Liver (tissue), 3 donors: ENCODE results near the gene STAMBPL1.

Experiments
- ATF3 ChIP-seq: IDR thresholded peaks from 2 replicates; pipeline ENCODE4 v1.6.1; 2016; ENCODE audit warnings: antibody characterized with exemption
- CTCF ChIP-seq: fragments of 150-350 bp; IDR thresholded peaks from 2 replicates; pipeline ENCODE4 v1.5.1; 2017; ENCODE audit warnings: improper control_type of control experiment, low read depth, low read length; ENCODE audit not compliant: missing input control
- EGR1 ChIP-seq, 2 donors: IDR thresholded peaks; 2 replicates each; pipeline ENCODE4 v1.6.1; 2016 to 2018; ENCODE audit warnings: antibody characterized with exemption in 2 of 2, low read depth in 2 of 2
- GABPA ChIP-seq, 2 donors: IDR thresholded peaks in 1 of 2; conservative IDR thresholded peaks in 1 of 2; 2 replicates each; pipeline ENCODE4 v1.6.1; 2016; ENCODE audit warnings: antibody characterized with exemption in 2 of 2, mild to moderate bottlenecking in 1 of 2, moderate library complexity in 1 of 2
- HNF4A ChIP-seq, 2 donors: conservative IDR thresholded peaks; 2 replicates each; pipeline ENCODE4 v1.6.1; 2016; ENCODE audit warnings: antibody characterized with exemption in 2 of 2, mild to moderate bottlenecking in 2 of 2
- JUND ChIP-seq, 2 donors: IDR thresholded peaks; 2 replicates each; pipeline ENCODE4 v1.6.1; 2016; ENCODE audit warnings: antibody characterized with exemption in 2 of 2
- MAX ChIP-seq: IDR thresholded peaks from 2 replicates; pipeline ENCODE4 v1.6.1; 2016; ENCODE audit warnings: antibody characterized with exemption
- NR2F2 ChIP-seq: IDR thresholded peaks from 2 replicates; pipeline ENCODE4 v1.6.1; 2016; ENCODE audit warnings: antibody characterized with exemption
- REST ChIP-seq: IDR thresholded peaks from 2 replicates; pipeline ENCODE4 v1.6.1; 2016; ENCODE audit warnings: antibody characterized with exemption, mild to moderate bottlenecking
- RXRA ChIP-seq, 2 donors: IDR thresholded peaks; 2 replicates each; pipeline ENCODE4 v1.6.1; 2017 to 2018; ENCODE audit warnings: antibody characterized with exemption in 2 of 2, mild to moderate bottlenecking in 1 of 2
- SP1 ChIP-seq: IDR thresholded peaks from 2 replicates; pipeline ENCODE4 v1.6.1; 2018; ENCODE audit warnings: antibody characterized with exemption, mild to moderate bottlenecking
- TAF1 ChIP-seq: conservative IDR thresholded peaks from 2 replicates; pipeline ENCODE4 v1.6.1; 2016; ENCODE audit warnings: antibody characterized with exemption, mild to moderate bottlenecking
- ZBTB33 ChIP-seq: IDR thresholded peaks from 2 replicates; pipeline ENCODE4 v1.6.1; 2016; ENCODE audit warnings: antibody characterized with exemption
- donor health status: healthy.
- donor health status: healthy.

- TF ChIP-seq JUND (IDR thresholded peaks at IDR 0.05) = no peak
- no peak for TF ChIP-seq CTCF
- no peak for TF ChIP-seq MAX
- no peak for TF ChIP-seq REST
- TF ChIP-seq TAF1 = no peak
- TF ChIP-seq EGR1 (IDR thresholded peaks at IDR 0.05; ENCODE audit: low read depth in 2 of 2) = no peak
- TF ChIP-seq GABPA (IDR thresholded peaks at IDR 0.05 in 1 of 2, conservative IDR thresholded peaks at IDR 0.05 in 1 of 2) = no peak
- TF ChIP-seq RXRA (IDR thresholded peaks at IDR 0.05) = no peak
- TF ChIP-seq ATF3 = no peak
- no peak for TF ChIP-seq SP1
- TF ChIP-seq HNF4A (conservative IDR thresholded peaks at IDR 0.05) = no peak
- TF ChIP-seq NR2F2 = no peak
- no peak for TF ChIP-seq ZBTB33
Observed at GRCh38 chr10:88877298-88877697, 2.7 kb upstream of the STAMBPL1 start.
